ENCODE data around the gene HOXA6.
A peak's percentile ranks its signal among the peaks of the same experiment; 100 is the strongest.

The HOXA6 gene

DNA sequence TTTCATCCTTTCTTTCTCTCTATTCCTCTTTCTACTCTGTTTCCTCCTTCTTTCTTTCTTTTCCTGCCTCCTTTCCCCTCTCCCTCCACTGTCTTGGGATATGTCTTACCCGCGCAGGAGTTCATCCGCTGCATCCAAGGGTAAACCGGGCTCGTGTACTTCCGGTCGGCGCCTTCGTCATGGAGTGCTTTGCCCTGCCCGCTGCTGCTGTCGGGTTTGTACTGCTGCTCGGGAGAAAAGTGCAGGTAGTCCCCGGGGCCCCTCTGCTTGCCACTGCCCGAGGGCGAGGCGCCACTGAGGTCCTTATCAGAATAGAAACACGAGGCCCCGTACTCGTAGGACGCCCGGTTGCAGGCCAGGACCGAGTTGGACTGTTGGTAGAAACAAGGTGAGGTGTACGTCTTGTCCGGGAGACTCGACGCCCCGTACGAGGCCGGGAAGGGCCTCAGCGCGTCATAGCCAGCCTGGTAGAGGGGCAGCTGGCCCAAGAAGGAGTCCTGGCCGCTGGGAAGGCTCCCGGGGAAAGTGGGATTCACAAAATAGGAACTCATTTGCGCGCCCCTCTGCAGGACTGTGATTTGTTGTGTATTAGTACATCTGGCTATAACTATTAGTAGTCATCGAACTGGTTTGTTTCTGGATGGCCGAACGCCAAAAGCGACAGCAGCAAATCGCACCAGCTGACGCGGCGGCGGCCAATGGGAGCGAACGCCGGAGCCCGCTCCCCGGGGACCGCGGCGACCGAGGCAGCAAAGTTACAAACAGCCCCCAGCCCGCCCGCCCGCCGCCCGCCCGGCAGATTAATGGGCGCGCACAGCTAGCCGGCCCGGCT lies at the start of gene HOXA6:
Gene HOXA6 (minus strand): TSS at position 576 of the 832 bp plus-strand sequence. CDS start 25 bp downstream, at position 551.
- DNase-seq (ENCODE audit: low spot score) = peak; percentile 37

DNA sequence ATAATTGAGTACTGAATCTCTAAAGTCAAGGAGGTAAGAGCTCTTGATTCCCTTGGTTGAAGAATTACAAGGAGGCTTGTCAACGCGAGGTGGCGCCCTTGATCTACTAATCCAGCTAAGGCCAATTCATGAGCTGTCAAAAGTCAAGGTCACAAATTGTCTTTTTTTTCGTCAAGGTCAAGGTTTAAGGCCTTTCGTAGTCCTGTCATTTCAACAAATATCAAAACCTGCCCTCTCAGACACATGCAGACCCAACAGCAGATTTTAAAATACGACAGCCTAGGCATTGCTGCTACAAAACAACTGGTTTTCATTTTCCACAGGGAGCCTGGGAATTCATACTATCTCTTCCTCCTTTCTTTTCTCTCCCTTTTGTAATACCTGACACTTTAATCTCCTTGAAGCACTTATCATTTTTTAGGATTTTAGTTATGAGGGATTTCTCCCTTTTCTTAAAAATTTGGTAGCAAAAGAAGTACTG lies 48.8 kb upstream of the HOXA6 start:
- peak; percentile 59 for DNase-seq (ENCODE audit: low spot score)

DNA sequence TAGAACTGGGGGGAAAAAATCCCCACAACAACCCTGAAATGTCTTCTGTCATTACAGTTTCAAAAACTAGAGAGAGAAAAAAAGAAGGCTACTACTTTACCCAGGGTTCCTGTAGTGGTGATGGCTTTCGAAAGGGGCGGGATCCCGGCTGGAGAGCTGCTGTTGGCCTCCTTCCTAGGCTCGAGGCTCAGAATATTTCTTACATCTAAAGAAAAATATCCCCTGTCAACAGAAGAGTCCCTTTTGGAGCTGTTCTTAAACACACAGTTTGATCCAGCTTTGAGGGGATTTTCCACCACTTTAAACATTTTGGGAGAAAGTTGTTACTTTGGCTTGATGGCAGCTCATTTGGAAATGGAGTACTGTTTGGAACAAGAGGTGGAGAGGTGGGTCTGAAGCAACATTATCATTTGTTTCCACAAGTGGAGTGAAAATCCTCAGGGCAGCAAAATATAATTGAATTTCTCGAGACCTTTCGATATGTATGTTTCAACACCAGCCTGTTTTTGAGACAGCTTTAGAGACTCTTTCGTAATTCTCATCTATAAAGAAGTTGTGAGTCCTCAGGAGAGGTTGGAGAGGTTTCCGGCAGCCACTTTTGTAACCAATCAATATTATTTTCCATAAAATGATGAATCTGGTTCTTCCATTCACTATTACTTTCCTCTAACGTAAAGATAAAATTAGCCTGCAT lies 47.3 kb upstream of the HOXA6 start:
- DNase-seq (ENCODE audit: low spot score) = no peak

DNA sequence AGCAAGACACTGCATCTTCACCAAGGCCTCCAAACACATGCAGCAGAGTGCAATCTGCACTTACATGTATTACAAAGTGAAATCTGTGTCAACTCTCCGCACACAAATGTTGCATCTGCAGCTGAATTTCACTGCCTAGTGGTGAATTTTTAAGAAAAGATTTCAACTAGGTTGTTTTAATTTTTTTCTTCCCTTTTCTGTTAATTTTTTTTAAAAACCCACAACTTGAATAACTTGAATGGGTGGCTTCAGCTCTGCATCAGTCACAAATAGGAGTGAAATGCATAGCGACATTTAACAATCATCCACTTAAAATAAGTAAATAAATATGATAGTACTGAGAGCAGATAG lies 46.4 kb upstream of the HOXA6 start:
- no peak for DNase-seq (ENCODE audit: low spot score)

DNA sequence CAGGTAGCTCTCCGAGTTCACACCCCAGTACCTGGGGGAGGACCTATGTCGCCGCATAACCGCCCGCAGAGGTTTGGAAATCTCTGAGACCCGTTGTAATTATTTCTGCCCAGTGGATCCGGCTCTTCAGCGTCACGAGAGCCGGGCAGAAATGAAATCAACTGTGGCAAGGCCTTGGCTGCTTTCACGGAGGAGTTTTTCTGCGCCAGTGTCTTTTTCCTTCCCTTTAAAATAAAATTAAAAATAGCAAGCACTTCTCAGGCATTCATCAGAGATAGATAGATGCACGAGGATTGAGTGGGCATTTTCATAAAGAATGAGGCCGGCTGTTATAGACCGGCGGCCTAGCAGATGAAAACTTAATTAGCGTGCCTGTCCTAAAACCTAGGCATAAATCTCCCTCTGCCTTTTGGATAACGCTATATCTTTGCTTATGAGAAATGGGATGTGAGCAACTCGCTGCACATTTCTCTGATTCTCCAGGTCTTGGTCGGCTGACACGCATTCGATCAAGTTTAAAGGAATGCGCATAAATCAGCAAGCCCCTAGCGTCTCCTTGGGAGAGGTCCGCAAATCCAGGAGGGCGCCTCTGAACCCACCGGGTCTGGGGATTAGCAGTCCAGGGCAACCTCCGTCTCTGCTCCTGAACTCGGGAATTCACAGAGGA lies 45.9 kb upstream of the HOXA6 start:
- no peak for DNase-seq (ENCODE audit: low spot score)

DNA sequence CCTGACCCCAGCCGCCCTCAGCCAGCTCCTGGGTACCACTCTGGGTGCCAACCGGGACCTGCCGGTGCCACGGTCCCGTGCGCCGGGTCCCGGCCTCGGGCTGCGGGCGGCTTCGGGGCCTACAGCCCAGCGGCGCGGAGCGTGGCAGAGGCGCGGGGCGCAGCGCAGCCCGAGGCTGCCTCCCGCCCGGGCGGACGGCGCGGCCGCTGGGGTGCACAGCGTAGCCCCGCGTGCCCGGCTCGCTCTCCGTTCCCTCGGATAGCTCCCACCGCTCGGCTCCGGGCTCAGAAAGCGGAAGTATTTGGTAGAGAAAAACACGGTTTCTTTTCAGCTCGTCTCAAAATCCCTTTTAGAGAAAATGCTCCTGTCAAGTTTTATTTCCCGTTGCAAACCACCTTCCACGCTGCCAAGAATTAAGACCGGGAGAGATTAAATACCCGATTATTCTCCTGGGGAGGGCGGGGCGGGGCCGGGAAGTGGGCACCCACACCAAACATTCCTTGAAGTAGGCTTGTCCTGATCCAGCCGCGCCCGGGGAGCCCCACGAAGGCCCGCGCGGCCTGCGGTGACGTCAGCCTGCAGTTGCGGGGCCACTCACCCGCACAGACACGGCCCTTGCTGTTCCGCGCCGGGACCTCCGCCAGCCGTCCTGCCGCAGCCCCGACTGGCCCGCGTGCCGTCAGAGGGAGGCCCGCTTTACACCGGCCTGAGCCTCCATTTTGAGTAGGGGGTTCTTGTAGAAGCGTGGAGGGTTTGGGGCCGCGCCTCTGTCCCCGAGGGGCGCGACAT lies 45.2 kb upstream of the HOXA6 start:
- DNase-seq (ENCODE audit: low spot score) = peak; percentile 62

DNA sequence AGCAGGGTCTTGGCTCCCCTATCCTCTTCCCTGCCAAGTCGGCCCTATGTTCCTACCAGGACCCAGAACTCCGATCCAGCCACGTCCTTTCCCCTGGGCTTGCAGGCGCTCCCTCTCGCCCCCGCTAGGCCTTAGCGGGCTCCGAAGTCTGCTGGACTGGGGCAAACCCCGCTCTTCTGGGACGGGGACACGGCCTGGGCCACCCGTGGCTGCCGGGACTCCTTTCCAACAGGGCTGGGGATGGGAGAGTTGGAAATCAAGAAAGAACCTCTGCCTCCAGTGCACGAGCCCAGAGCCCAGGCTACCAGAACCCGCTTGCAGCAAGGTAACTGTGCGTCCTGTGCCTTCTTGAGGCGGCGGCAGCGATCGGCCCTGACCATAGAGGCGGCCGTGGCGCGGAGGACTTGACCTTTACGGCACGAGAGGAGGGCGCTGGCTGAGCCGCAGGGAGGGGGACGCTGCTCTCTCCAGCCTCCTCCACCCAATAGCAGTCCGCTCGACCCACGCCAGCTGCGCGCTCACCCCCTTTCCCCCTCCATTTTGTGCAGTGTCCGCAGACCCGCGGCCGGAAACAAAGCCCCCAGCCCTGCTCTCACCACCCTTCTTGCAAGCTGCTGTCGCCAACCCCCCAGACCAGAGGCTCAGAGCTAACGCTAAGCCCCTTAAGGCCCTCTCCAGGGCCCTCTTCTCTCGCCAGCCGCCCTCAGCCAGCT lies 44.4 kb upstream of the HOXA6 start:
- no peak for DNase-seq (ENCODE audit: low spot score)

DNA sequence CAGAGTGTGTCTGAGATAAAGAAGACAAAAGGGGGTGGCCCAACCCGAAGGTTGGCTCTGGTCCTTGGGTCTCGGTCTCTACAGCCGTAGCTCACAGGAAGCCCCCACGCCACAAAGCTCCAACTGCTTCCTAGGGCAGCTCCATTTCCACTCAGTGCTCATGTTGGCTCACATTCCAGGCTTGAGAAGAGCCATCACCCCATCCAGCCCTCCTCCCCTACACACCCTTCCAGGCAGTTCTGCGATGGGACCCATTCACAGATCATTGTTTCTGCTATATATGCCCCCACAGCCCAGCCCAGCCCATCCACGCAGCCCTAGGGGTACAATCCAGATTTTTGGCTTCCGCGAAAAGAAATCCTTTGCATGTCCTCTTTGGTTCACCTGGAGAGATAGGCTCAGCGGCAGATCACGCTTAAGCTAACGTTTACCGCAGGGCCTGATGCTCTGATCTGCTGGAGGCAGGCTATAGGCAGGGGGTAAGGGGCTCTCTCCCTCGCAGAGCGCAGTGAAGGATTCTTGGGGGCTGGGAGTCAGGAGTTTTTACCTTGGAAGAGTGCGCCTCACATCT lies 43.7 kb upstream of the HOXA6 start:
- DNase-seq (ENCODE audit: low spot score) = no peak

DNA sequence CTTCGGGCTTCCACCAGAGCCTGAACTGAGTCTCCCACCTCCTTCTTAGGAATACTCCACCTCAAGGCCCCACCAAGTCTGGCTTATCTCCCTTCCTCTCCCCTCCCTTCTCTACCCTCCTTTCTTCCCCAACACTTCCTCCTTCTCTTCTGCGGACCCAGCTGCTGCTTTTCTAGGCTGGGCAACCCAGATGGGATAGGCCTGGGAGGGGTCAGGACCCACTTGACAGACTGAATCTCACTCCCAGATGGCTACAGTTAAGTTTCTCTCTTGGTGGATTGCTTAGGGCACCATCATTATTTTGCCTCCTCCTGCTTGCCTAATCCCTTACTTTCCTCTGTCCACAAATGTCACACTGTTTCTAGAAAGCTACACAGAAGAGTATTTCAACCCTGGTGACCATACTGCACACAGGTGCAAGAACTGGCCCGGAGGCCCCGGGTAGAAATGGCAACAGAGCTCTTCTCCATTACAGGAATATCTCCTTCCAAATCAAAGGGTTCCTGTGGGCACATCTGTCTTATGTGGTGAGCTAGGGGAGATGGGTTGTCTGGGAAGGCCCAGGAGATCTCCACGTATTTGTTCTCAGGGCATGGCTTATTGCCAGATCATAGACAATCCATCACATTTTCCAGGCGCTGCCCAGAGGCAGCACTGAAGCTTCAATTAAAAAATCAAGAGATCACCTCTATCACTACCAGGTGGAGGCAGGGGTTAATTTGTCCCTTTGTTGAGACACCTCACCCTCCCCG lies 42.6 kb upstream of the HOXA6 start:
- DNase-seq (ENCODE audit: low spot score) = no peak

DNA sequence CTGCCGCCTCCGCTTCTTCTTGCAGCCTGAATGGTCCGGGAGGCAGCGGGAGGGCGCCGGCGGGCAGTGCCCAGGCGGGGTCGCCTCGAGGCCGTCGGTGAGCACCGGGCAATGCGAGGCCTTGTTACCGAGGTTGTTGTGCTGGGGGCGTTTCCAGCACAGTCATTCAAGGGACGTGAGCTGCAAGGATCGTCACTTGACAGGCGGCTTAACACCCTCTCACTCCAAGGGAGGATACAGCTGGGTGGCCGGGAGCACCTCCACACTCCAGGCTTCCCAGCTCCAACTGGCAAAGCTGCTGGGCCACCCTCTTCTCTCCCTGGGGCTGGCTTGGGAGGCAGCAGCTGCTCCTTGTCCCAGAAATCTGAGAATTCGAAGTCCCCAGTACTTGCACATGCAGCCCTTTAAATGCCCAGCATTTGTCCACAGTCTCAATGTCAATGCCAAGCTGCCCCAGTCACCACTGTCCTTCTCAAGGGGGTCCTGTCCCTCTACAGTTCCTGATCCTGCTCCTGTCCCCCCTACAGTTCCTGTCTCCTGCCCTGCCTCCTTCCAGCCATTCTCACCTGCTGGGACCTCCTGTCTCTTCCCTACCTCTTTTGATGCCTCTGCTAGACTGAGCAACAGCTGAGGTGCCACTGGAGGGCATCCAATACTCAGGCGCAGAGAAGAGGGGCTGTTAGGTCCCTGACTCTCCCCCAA lies 41.9 kb upstream of the HOXA6 start:
- DNase-seq (ENCODE audit: low spot score) = no peak

DNA sequence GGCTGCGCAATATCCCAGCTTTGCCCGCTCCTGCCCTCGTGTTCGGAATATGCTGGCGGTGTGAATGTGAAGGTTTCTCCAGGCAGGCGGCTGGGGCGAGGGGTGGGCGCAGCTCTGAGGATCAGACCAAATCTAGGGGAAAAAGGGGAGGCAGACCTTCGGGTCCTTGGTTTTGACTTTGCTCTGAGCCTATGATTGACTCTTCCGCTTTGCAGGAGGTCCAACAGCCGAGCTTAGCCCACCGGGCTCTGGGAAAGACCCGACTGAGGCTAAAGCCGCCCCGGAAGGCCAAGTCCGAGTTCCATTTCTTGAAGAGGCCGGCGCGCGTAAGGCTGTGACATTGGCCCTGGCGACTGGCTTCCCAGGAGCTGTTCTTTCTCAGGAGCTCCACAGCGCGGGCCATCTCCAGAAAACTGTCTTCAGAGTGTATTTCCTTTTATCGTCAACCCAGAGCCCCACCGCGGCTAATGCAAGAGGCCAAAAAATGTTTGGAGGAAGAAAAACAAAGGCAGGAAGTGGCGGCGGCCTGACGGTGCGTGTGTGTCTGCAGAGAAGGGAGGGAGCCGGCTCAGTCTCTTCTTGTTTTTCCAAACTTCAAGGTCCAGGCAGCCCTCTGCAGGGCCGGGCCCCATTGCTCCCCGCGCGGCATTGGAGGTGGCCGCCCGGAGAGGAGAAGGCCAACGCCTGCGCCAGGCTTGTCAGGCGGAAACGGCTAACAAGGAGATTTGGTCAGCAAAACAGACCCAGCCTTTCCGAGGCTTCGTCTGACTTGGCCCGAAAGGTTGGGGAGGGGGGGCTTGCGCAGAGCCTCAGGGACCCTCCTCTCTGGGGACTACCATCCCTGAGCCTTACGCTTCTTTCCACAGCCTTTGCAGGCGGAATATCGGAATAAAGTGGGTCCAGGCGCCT lies 41.1 kb upstream of the HOXA6 start:
- no peak for DNase-seq (ENCODE audit: low spot score)

DNA sequence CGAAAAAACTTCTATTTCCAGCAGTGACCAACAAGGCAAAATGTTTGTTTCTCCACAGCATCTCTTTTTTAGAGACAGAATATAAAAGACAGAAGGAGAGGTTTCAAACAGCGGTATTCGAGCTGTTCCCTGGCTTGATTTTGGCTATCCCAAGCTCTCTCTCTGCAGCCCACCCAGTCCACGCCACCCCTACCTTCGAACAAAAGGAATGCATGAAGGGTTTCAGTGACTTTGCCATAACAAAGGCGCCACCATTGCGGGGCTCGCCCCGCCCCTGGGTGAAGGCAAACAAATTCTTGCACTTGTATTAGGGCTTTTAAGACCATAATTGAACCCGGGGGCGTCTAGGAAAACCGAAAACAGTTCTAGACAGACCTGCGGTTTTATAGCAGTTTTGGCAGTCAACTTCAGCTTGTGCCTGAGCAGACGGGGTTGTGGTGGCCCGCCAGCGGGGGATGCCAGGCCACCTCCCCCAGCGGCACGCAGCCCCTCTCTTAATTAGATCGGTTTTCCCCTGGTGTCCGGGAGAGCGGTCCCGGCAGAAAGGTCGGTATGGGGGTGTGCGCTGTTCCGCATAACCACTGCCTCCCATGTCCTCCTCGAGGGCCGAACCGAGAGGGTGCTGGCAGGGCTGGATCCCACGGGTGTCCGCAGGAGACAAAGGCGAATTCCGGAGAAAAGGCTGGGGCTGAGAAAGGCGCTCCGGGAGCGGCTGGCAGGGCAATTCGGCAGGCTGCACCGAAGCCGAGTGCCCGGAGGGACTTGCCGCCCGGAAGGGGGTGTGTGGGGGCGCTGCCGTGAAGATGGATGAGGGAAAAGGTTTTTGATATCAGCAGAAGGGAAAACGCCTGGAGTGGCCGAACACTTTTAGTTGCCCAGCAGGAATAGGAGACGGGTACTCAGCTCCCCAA lies 40.2 kb upstream of the HOXA6 start:
- no peak for DNase-seq (ENCODE audit: low spot score)

DNA sequence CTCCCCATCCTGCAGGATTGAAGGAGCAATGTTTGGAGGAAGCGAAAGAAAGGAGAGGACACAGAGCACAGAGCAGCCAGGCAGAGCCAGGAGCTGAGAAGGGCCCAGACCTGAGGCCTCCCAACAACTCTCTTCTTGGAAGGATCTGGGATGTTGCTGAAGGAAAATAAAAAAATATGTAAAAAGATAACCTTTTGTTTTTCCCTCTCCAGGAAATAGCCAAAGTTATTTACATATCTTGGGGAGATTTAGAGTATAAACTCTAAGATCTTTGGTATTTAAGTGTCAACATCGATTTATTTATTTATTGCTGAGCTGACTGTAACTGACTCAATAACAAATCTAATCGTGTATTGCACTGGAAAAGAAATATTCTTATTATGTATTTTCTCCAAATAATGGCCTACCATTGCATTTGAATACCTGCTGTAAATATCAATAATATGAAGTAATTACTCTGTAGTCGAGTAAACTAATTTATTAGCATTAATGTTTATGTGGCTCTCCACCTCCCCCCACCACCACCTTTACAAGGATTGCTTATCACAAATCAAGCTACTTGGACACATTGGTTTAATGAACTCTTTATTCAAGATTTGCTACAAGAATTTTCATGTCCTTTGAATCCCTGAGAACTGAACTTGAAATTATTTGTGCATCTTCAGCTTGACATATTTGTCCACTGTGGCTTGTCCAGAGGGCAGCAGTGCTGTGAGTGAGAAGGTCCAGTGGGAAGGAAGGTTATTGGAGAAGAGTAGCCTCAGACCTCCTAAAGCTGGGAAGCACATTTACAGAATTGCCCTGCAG lies 39.3 kb upstream of the HOXA6 start:
- no peak for DNase-seq (ENCODE audit: low spot score)

DNA sequence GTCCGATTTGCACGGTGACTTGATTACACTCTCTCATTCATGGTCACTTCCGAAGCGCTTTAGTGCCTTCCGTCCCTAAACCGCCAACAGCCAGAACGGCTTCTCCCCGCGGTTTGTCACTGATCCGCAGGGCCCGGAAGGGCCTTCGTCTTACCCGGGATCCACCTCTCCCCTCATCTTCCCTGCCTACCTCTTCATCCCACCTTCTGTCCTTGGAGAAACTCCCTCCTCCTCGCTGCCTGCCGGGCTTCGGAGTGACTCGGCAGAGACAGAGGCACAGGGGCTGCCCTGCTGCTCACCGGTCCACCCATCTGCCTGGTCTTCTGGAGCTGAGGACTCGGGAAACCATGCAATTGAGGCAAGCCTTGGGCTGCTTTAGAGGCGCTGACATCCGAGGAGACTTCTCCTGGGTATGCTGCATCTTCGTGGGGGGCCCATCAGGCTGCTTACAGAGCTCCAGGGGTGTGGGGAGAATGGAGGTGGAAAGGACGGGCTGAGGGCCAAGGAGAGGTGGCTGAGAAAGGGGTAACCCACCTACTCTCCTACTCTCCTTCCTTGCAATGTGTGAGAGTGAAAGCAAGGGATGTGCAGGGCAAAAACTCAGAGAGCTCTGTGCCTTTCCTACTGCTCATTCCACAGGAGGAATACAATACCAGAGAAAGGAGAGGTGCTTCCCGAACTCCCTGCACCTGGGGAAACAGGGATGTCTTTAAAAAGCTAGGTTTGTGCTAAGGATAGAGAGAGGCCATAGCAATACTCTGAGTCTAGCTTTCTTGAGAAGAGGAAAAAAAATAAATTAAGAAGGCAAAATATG lies 38.5 kb upstream of the HOXA6 start:
- DNase-seq (ENCODE audit: low spot score) = no peak

DNA sequence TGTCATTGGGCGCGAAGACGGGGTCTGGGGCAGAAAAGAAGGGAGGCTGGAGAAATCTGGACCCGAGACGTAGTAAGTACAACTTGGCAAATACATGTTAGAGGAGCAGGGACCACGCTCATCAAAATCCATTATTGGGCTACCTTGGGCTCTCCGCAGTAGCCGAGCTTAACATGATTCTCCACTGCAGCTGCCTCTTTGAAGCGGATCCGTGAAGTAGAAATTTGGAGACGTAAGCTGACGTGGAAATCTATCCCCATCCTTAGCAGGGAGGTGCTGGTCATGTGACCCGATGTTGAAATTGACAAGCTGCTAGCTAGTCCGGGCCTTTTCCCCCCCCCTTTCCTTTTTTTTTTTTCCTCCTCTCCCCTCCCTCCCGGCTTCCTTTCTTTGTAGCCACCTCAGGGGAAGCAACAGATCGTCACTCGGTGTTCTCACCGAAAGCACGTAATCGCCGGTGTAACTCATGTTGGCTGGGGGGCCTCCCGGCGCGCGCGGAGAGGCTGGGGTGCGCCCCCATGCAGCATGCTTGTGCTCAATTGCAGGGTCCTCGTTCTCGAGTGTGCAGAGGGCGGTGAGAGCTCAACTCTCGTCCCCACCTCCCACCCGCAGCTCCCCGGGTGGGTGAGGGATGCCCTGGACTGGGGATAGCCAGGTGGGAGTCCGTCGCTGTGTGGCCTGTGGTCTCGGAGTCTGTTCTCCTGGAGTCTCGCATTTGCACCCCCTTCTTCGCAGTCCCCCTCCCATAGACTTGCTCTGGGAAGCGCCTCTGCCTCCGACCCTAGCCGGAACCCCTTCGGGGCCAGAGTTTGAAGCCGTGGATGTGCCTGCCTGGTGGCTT lies 37.7 kb upstream of the HOXA6 start, which contains the start of gene HOXA11:
Gene HOXA11 (minus strand): TSS at position 220 of the 841 bp plus-strand sequence. CDS start 88 bp downstream, at position 132.
- no peak for DNase-seq (ENCODE audit: low spot score)

All from D341Med (cell line).